PC-3 (cell line): ENCODE measurements around the gene RAB11FIP4.

Experiments used
- CTCF ChIP-seq: fragments of 300-600 bp; sonication (generic); conservative IDR thresholded peaks from 2 replicates; pipeline ENCODE4 v1.5.1; 2017; ENCODE audit warnings: antibody characterized with exemption, low read depth, mild to moderate bottlenecking, low read length
- EZH2phosphoT487 ChIP-seq: fragments of 300-600 bp; sonication (generic); IDR thresholded peaks from 2 replicates; pipeline ENCODE4 v1.6.1; 2018; ENCODE audit warnings: mild to moderate bottlenecking, antibody characterized with exemption, low read length, borderline replicate concordance

DNA sequence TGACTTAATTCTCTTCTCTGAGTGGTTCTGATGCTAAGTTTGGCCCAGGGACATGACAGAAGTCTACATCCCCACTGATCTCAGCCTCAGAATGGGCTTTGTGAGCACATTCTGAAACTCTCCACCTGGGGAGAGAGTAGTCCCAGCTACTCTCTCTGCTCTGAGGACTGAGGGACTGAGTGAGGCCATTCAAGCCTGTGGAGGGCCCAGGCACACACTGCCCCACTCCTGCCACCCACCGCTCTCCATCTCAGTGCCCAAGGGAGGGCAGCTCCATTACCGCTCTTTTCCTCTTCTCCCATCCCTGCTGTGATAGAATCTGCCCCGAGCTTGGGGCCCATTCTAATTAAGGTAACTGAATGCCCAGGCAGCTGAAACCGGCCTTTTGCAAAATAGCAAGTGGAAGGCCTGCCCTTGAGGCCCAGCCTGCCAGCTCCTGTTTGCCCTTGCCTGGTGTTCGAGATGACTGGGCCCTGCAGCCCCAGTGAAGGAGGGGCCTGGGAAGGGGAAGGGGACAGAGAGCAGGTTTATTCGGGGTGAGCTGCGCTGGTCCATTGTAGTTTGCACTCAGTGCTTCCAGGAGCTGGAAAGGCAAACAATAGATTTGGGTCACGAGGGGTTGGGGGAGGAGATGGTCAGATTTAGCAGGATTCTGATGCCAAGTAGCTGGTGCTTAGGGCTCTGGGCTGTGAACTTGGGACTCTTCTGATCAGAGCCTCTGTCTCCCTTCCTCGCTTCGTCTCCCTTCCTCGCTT lies 76.2 kb downstream of the RAB11FIP4 start:
- TF ChIP-seq CTCF (no peak), EZH2phosphoT487 (no peak)
